Liver (tissue), 9 donors: ENCODE measurements around the gene ITM2A. TPM values are rescaled to one million over a fixed set of nuclear protein-coding genes. Genes with fewer than 3 reads are reported as not detected.

Experiments
- DNase-seq: peaks from one replicate; pipeline ENCODE4 v3.0.0-alpha.2; 2017; ENCODE audit warnings: low spot score
- H3K27ac ChIP-seq, 2 donors: one replicate each; pipeline ENCODE4 v1.7.0; 2013; ENCODE audit warnings: inconsistent platforms in 2 of 2, low read length in 2 of 2, control low read depth in 1 of 2, low read depth in 1 of 2, mild to moderate bottlenecking in 1 of 2
- H3K27me3 ChIP-seq, 4 donors: one replicate each; pipeline versions ENCODE4 v1.6.1 to v1.7.0; 2013; ENCODE audit warnings: low read length in 3 of 4, inconsistent platforms in 1 of 4, mild to moderate bottlenecking in 1 of 4, moderate library complexity in 1 of 4; ENCODE audit not compliant: control insufficient read depth in 4 of 4, insufficient read depth in 4 of 4
- H3K36me3 ChIP-seq, 4 donors: one replicate each; pipeline versions ENCODE4 v1.6.1 to v1.7.0; 2013; ENCODE audit warnings: low read length in 3 of 4, mild to moderate bottlenecking in 3 of 4, low read depth in 1 of 4, moderate library complexity in 1 of 4; ENCODE audit not compliant: control insufficient read depth in 4 of 4, insufficient read depth in 3 of 4
- H3K4me1 ChIP-seq, 4 donors: one replicate each; pipeline versions ENCODE4 v1.6.1 to v1.7.0; 2013; ENCODE audit warnings: low read length in 3 of 4, mild to moderate bottlenecking in 3 of 4, moderate library complexity in 1 of 4; ENCODE audit not compliant: control insufficient read depth in 4 of 4, insufficient read depth in 4 of 4
- H3K4me3 ChIP-seq, 3 donors: one replicate each; pipeline versions ENCODE4 v1.6.1 to v1.7.0; 2013; ENCODE audit warnings: low read length in 3 of 3, control low read depth in 1 of 3, low read depth in 1 of 3, mild to moderate bottlenecking in 1 of 3
- H3K9ac ChIP-seq, 2 donors: one replicate each; pipeline ENCODE4 v1.7.0; 2013; ENCODE audit warnings: low read length in 2 of 2, mild to moderate bottlenecking in 2 of 2, moderate library complexity in 2 of 2, control low read depth in 1 of 2, low read depth in 1 of 2
- H3K9me3 ChIP-seq, 4 donors: one replicate each; pipeline versions ENCODE4 v1.6.1 to v1.7.0; 2013; ENCODE audit warnings: low read length in 3 of 4; ENCODE audit not compliant: control insufficient read depth in 4 of 4
- FOXA1 ChIP-seq: IDR thresholded peaks from 2 replicates; pipeline ENCODE4 v1.6.1; 2016; ENCODE audit warnings: antibody characterized with exemption
- FOXA2 ChIP-seq: IDR thresholded peaks from 2 replicates; pipeline ENCODE4 v1.6.1; 2016; ENCODE audit warnings: antibody characterized with exemption
- HNF4A ChIP-seq, 2 donors: conservative IDR thresholded peaks; 2 replicates each; pipeline ENCODE4 v1.6.1; 2016; ENCODE audit warnings: antibody characterized with exemption in 2 of 2, mild to moderate bottlenecking in 2 of 2
- HNF4G ChIP-seq: IDR thresholded peaks from 2 replicates; pipeline ENCODE4 v1.6.1; 2016; ENCODE audit warnings: antibody characterized with exemption
- JUND ChIP-seq, 2 donors: IDR thresholded peaks; 2 replicates each; pipeline ENCODE4 v1.6.1; 2016; ENCODE audit warnings: antibody characterized with exemption in 2 of 2
- MAX ChIP-seq: IDR thresholded peaks from 2 replicates; pipeline ENCODE4 v1.6.1; 2016; ENCODE audit warnings: antibody characterized with exemption
- NR2F2 ChIP-seq: IDR thresholded peaks from 2 replicates; pipeline ENCODE4 v1.6.1; 2016; ENCODE audit warnings: antibody characterized with exemption
- RAD21 ChIP-seq, 2 donors: IDR thresholded peaks; 2 replicates each; pipeline ENCODE4 v1.6.1; 2016; ENCODE audit warnings: antibody characterized with exemption in 2 of 2, mild to moderate bottlenecking in 2 of 2
- SP1 ChIP-seq: IDR thresholded peaks from 2 replicates; pipeline ENCODE4 v1.6.1; 2018; ENCODE audit warnings: antibody characterized with exemption, mild to moderate bottlenecking
- TAF1 ChIP-seq: conservative IDR thresholded peaks from 2 replicates; pipeline ENCODE4 v1.6.1; 2016; ENCODE audit warnings: antibody characterized with exemption, mild to moderate bottlenecking
- YY1 ChIP-seq: IDR thresholded peaks from 2 replicates; pipeline ENCODE4 v1.6.1; 2016; ENCODE audit warnings: antibody characterized with exemption, mild to moderate bottlenecking
- WGBS: extraction: QIAGEN DNeasy Blood & Tissue Kit; methylation state at CpG from one replicate; pipeline ENCODE4 v1.1.7; 2013; 5-methylcytosine and 5-hydroxymethylcytosine counted together
- polyA plus RNA-seq, 2 donors: library from polyadenylated mRNA; stranded (reverse) in 1 of 2; unstranded in 1 of 2; fragments of 200-250 nt in 1 of 2; fragments of >200 nt in 1 of 2; fragmentation: Nextera tagmentation in 1 of 2; extraction: Ambion mirVana in 1 of 2; gene quantifications; one replicate each; pipeline versions ENCODE4 v1.2.1 to v1.2.3, GENCODE V29; 2013 to 2015
- total RNA-seq, 2 donors: library from RNA; depleted of rRNA; stranded (reverse); fragments of >200 nt; gene quantifications; one replicate each; pipeline ENCODE4 v1.2.3, GENCODE V29; 2014
- TF ChIP-seq, protein P1 (sequence below): IDR thresholded peaks from 2 replicates; pipeline ENCODE4 v1.6.1; 2016; ENCODE audit warnings: antibody characterized with exemption
- TF ChIP-seq, protein P2 (sequence below): IDR thresholded peaks from 2 replicates; pipeline ENCODE4 v1.6.1; 2016; ENCODE audit warnings: antibody characterized with exemption
- TF ChIP-seq, protein P3 (sequence below): fragments of 150-350 bp; IDR thresholded peaks from 2 replicates; pipeline ENCODE4 v1.5.1; 2017; ENCODE audit warnings: improper control_type of control experiment, low read depth, low read length; ENCODE audit not compliant: missing input control
- donor health status: healthy.
- donor health status: healthy.
- donor health status: healthy.
- donor health status: healthy.
- donor health status: healthy.

ITM2A gene
- total and polyA plus RNA-seq, 4 donors, result 1.2 to 12.8 (median 3.4) TPM

GRCh38 chrX:79361192-79361870 lies 5.8 kb downstream of the ITM2A start:
- no peak overlapping the region for H3K27ac ChIP-seq
- no peaks in the 10 kb centered on the region for H3K9me3 ChIP-seq
- no peaks in the 10 kb centered on the region for H3K36me3 ChIP-seq
- no peaks in the 10 kb centered on the region for H3K4me1 ChIP-seq
- no peak overlapping the region for H3K4me3 ChIP-seq
- peaks cover 0 to 5% (median 0%) of the 10 kb centered on the region in 4 donors for H3K27me3 ChIP-seq
- H3K9ac ChIP-seq, result no peak overlapping the region
- TF ChIP-seq YY1, result no peak
- no peak for TF ChIP-seq RAD21 (IDR thresholded peaks at IDR 0.05)
- TF ChIP-seq, protein P1, sequence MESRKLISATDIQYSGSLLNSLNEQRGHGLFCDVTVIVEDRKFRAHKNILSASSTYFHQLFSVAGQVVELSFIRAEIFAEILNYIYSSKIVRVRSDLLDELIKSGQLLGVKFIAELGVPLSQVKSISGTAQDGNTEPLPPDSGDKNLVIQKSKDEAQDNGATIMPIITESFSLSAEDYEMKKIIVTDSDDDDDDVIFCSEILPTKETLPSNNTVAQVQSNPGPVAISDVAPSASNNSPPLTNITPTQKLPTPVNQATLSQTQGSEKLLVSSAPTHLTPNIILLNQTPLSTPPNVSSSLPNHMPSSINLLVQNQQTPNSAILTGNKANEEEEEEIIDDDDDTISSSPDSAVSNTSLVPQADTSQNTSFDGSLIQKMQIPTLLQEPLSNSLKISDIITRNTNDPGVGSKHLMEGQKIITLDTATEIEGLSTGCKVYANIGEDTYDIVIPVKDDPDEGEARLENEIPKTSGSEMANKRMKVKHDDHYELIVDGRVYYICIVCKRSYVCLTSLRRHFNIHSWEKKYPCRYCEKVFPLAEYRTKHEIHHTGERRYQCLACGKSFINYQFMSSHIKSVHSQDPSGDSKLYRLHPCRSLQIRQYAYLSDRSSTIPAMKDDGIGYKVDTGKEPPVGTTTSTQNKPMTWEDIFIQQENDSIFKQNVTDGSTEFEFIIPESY, result no peak
- no peak for TF ChIP-seq FOXA1
- no peak for TF ChIP-seq FOXA2
- TF ChIP-seq HNF4A (conservative IDR thresholded peaks at IDR 0.05), result no peak
- TF ChIP-seq JUND (IDR thresholded peaks at IDR 0.05), result no peak
- TF ChIP-seq TAF1, result no peak
- TF ChIP-seq HNF4G, result no peak
- TF ChIP-seq MAX, result no peak
- no peak for TF ChIP-seq SP1
- TF ChIP-seq, protein P2, sequence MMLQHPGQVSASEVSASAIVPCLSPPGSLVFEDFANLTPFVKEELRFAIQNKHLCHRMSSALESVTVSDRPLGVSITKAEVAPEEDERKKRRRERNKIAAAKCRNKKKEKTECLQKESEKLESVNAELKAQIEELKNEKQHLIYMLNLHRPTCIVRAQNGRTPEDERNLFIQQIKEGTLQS, result no peak
- no peak for TF ChIP-seq NR2F2
- no peak for DNase-seq
- 73% methylated on average over 6 of the region's 6 CpGs for WGBS

DNA sequence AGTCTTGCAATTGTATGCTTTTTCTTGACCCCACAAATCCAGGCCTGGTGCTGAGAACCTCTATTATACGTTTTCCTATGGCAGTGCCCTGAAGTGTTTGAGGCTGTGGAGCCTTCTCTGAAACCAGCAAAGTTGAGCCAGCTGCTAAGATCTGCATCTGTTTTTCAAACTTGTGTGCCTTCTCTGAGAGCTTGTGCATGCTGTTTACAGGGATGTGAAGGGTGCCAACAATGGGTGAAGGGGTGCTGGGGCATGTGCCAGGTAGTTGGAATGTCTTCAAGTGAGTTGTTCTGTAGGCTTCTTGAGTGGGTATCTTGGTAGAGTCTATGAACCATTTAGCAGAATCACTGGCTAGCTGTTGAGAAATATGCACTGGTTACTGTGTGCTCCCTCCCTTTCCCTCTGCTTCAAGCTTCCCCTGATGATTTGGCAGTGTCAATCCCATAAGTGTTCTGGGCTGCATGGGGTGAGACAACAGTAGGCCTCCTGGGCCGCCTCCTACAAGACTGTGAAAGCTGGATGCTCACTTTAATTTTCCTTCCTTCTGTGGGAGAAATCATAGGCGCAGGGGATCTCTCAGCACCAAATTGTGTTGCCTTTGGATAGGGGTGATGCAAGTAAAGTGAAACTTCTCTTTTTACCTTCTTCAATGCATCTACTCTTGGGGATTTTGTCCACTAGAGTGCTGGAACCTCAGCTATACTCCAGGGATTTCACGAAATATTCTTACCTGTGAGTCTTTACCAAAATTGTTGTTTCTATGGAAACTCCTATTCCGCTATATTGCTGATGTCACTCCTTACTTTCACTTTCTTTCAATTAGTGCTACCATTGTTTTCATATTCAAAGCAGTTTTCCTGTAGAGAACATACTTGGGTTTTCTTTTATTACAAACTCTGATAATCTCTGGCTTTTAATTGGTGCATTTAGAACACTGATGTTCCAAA lies 30.0 kb downstream of the ITM2A start:
- H3K4me1 ChIP-seq, result no peaks in the 10 kb centered on the region
- 67% methylated on average over 5 of the region's 5 CpGs for WGBS
- no peak for TF ChIP-seq RAD21 (IDR thresholded peaks at IDR 0.05)
- TF ChIP-seq, protein P3, sequence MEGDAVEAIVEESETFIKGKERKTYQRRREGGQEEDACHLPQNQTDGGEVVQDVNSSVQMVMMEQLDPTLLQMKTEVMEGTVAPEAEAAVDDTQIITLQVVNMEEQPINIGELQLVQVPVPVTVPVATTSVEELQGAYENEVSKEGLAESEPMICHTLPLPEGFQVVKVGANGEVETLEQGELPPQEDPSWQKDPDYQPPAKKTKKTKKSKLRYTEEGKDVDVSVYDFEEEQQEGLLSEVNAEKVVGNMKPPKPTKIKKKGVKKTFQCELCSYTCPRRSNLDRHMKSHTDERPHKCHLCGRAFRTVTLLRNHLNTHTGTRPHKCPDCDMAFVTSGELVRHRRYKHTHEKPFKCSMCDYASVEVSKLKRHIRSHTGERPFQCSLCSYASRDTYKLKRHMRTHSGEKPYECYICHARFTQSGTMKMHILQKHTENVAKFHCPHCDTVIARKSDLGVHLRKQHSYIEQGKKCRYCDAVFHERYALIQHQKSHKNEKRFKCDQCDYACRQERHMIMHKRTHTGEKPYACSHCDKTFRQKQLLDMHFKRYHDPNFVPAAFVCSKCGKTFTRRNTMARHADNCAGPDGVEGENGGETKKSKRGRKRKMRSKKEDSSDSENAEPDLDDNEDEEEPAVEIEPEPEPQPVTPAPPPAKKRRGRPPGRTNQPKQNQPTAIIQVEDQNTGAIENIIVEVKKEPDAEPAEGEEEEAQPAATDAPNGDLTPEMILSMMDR, result no peak
- H3K36me3 ChIP-seq, result no peaks in the 10 kb centered on the region
- no peak overlapping the region for H3K4me3 ChIP-seq
- H3K27ac ChIP-seq, result no peak overlapping the region
- H3K27me3 ChIP-seq, result peaks cover 0 to 2% (median 0%) of the 10 kb centered on the region in 4 donors
- H3K9me3 ChIP-seq, result no peaks in the 10 kb centered on the region
- H3K9ac ChIP-seq, result no peak overlapping the region
- no peak for DNase-seq
